H1 (cell line): ENCODE measurements around the gene NSUN2. TPM values are rescaled to one million over a fixed set of nuclear protein-coding genes. Genes with fewer than 3 reads are reported as not detected.

Source experiments
- CTCF ChIA-PET: fragments of 300-600 bp; sonication (Branson Sonifier 250); formaldehyde crosslinking; loops from one replicate; lab custom pipeline; 2021; ENCODE audit not compliant: partially characterized antibody; lab: Charles Lee
- POLR2A ChIA-PET: fragments of 300-600 bp; sonication (Branson Sonifier 250); formaldehyde crosslinking; loops from one replicate; lab custom pipeline; 2021; ENCODE audit warnings: inconsistent platforms; ENCODE audit not compliant: partially characterized antibody; lab: Charles Lee
- DNase-seq, 2 experiments: peaks; one replicate each; pipeline versions ENCODE4 v3.0.0 to v3.0.0-alpha.2; 2010 to 2022; ENCODE audit warnings: low spot score in 2 of 2, low read depth in 1 of 2, mixed read lengths in 1 of 2
- FAIRE-seq: peaks from 2 replicates; lab custom pipeline; 2011; peaks lifted over from hg19 to GRCh38; lab: Jason Lieb, UNC
- H2AFZ ChIP-seq: 2 replicates; pipeline ENCODE4 v1.8.1; 2012; ENCODE audit warnings: low read length, inconsistent platforms
- H2AK5ac ChIP-seq: 2 replicates; pipeline ENCODE4 v1.6.1; 2013; ENCODE audit warnings: low read depth, low read length
- H2BK120ac ChIP-seq: replicated peaks from 2 replicates; pipeline ENCODE3; 2013; ENCODE audit warnings: low read depth, low read length, inconsistent platforms
- H2BK12ac ChIP-seq: 2 replicates; pipeline ENCODE4 v1.6.1; 2013; ENCODE audit warnings: low read depth, low read length
- H2BK15ac ChIP-seq: 2 replicates; pipeline ENCODE4 v1.6.1; 2013; ENCODE audit warnings: low read length
- H2BK20ac ChIP-seq: 2 replicates; pipeline ENCODE4 v1.6.1; 2013; ENCODE audit warnings: low read length
- H2BK5ac ChIP-seq: 2 replicates; pipeline ENCODE4 v1.6.1; 2013; ENCODE audit warnings: low read depth, low read length
- H3K14ac ChIP-seq: 2 replicates; pipeline ENCODE4 v1.6.1; 2013; ENCODE audit warnings: inconsistent platforms; ENCODE audit not compliant: insufficient read length
- H3K18ac ChIP-seq: 2 replicates; pipeline ENCODE4 v1.6.1; 2013; ENCODE audit warnings: low read length; ENCODE audit errors: extremely low read depth
- H3K23ac ChIP-seq: 2 replicates; pipeline ENCODE4 v1.6.1; 2013; ENCODE audit warnings: inconsistent platforms; ENCODE audit not compliant: insufficient read length
- H3K23me2 ChIP-seq: 2 replicates; pipeline ENCODE4 v1.6.1; 2013; ENCODE audit warnings: low read depth, low read length
- H3K27ac ChIP-seq: 2 replicates; pipeline ENCODE4 v1.6.1; 2011; ENCODE audit warnings: low read depth, low read length, inconsistent platforms
- H3K27me3 ChIP-seq, 4 experiments: replicated peaks in 1 of 4; 1 replicate in 1 of 4; 2 replicates in 3 of 4; pipeline versions ENCODE4 v1.6.1 to v1.8.1; 2011 to 2013; ENCODE audit warnings: low read length in 3 of 4, mild to moderate bottlenecking in 3 of 4, inconsistent platforms in 2 of 4, mixed read lengths in 2 of 4, moderate library complexity in 1 of 4; ENCODE audit not compliant: control insufficient read depth in 3 of 4, insufficient read depth in 3 of 4; ENCODE audit errors: extremely low read depth in 1 of 4
- H3K36me3 ChIP-seq, 4 experiments: 2 replicates each; pipeline versions ENCODE4 v1.6.1 to v1.8.1; 2011 to 2013; ENCODE audit warnings: mild to moderate bottlenecking in 4 of 4, low read length in 3 of 4, moderate library complexity in 2 of 4, control low read depth in 1 of 4, inconsistent platforms in 1 of 4; ENCODE audit not compliant: insufficient read depth in 4 of 4, control insufficient read depth in 2 of 4
- H3K4ac ChIP-seq: replicated peaks from 2 replicates; pipeline ENCODE3; 2013; ENCODE audit warnings: low read length, low read depth, mixed read lengths, inconsistent platforms; ENCODE audit not compliant: insufficient read length
- H3K4me1 ChIP-seq, 4 experiments: replicated peaks in 1 of 4; 1 replicate in 1 of 4; 2 replicates in 3 of 4; pipeline versions ENCODE4 v1.6.1 to v1.8.1; 2011 to 2013; ENCODE audit warnings: low read length in 3 of 4, inconsistent platforms in 2 of 4, mixed read lengths in 1 of 4; ENCODE audit not compliant: insufficient read depth in 4 of 4, control insufficient read depth in 3 of 4
- H3K4me2 ChIP-seq, 2 experiments: 2 replicates each; pipeline versions ENCODE4 v1.6.1 to v1.8.1; 2011 to 2013; ENCODE audit warnings: low read depth in 2 of 2, low read length in 2 of 2, control low read depth in 1 of 2, inconsistent platforms in 1 of 2, mild to moderate bottlenecking in 1 of 2; ENCODE audit not compliant: insufficient read depth in 1 of 2
- H3K4me3 ChIP-seq, 4 experiments: fragments of 200-600, 300-600 bp in 1 of 4; sonication (generic), shearing (Covaris generic), sonication (Bioruptor Twin) in 1 of 4; 2 replicates each; pipeline versions ENCODE4 v1.5.1 to v1.8.1; 2011 to 2016; ENCODE audit warnings: low read length in 4 of 4, low read depth in 3 of 4, control low read depth in 2 of 4, inconsistent platforms in 2 of 4, mild to moderate bottlenecking in 2 of 4, mixed read lengths in 1 of 4, moderate library complexity in 1 of 4; ENCODE audit not compliant: insufficient read depth in 2 of 4; ENCODE audit errors: extremely low read depth in 1 of 4
- H3K56ac ChIP-seq: replicated peaks from 2 replicates; pipeline ENCODE3; 2013; ENCODE audit warnings: low read depth, mild to moderate bottlenecking, mixed read lengths, low read length, inconsistent platforms; ENCODE audit not compliant: insufficient read length
- H3K79me1 ChIP-seq: 2 replicates; pipeline ENCODE4 v1.6.1; 2013; ENCODE audit warnings: low read depth, low read length, control low read depth
- H3K79me2 ChIP-seq, 2 experiments: 2 replicates each; pipeline versions ENCODE4 v1.6.1 to v1.8.1; 2012 to 2013; ENCODE audit warnings: low read length in 2 of 2, mild to moderate bottlenecking in 2 of 2, inconsistent platforms in 1 of 2; ENCODE audit not compliant: insufficient read depth in 2 of 2, control insufficient read depth in 1 of 2
- H3K9ac ChIP-seq, 4 experiments: replicated peaks in 1 of 4; 1 replicate in 1 of 4; 2 replicates in 3 of 4; pipeline versions ENCODE4 v1.6.1 to v1.8.1; 2011 to 2013; ENCODE audit warnings: low read depth in 3 of 4, low read length in 3 of 4, control low read depth in 2 of 4, mild to moderate bottlenecking in 2 of 4, moderate library complexity in 2 of 4, inconsistent platforms in 1 of 4; ENCODE audit errors: extremely low read depth in 1 of 4
- H3K9me3 ChIP-seq, 2 experiments: 2 replicates each; pipeline versions ENCODE4 v1.6.1 to v1.8.1; 2012 to 2013; ENCODE audit warnings: mild to moderate bottlenecking in 2 of 2, moderate library complexity in 2 of 2, control low read depth in 1 of 2, inconsistent platforms in 1 of 2, low read depth in 1 of 2, low read length in 1 of 2, mixed read lengths in 1 of 2; ENCODE audit not compliant: insufficient read depth in 2 of 2
- H4K20me1 ChIP-seq, 2 experiments: replicated peaks in 1 of 2; 2 replicates each; pipeline versions ENCODE3 to v1.8.1; 2011 to 2013; ENCODE audit warnings: inconsistent platforms in 2 of 2, low read length in 2 of 2, mild to moderate bottlenecking in 1 of 2; ENCODE audit not compliant: insufficient read depth in 2 of 2, control insufficient read depth in 1 of 2
- H4K5ac ChIP-seq: 2 replicates; pipeline ENCODE4 v1.6.1; 2013; ENCODE audit warnings: low read length, low read depth, mixed read lengths, inconsistent platforms; ENCODE audit not compliant: insufficient read length
- H4K8ac ChIP-seq: 2 replicates; pipeline ENCODE4 v1.8.0; 2013; ENCODE audit warnings: mild to moderate bottlenecking, moderate library complexity, low read length, inconsistent platforms; ENCODE audit not compliant: insufficient read depth; ENCODE audit errors: extremely low read depth
- H4K91ac ChIP-seq: replicated peaks from 2 replicates; pipeline ENCODE3; 2013; ENCODE audit warnings: low read length, mixed read lengths, inconsistent platforms; ENCODE audit not compliant: insufficient read length
- ASH2L ChIP-seq: fragments of 200-600, 300-600 bp; sonication (generic); IDR thresholded peaks from one replicate; pipeline ENCODE4 v1.7.1; 2017; ENCODE audit warnings: low read length
- CHD1 ChIP-seq: IDR thresholded peaks from 2 replicates; pipeline ENCODE4 v1.6.1; 2012; ENCODE audit warnings: low read depth, low read length, improper control_type of control experiment
- CTBP2 ChIP-seq: IDR thresholded peaks from 2 replicates; pipeline ENCODE4 v1.7.0; 2011; ENCODE audit warnings: borderline replicate concordance, mild to moderate bottlenecking, moderate library complexity, mixed read lengths, low read length; ENCODE audit not compliant: insufficient read depth, insufficient read length
- FOSL1 ChIP-seq: IDR thresholded peaks from 2 replicates; pipeline ENCODE4 v1.6.1; 2011; ENCODE audit warnings: mild to moderate bottlenecking, low read depth, low read length, moderate library complexity; ENCODE audit not compliant: insufficient read depth
- KDM4A ChIP-seq: IDR thresholded peaks from one replicate; pipeline ENCODE4 v1.7.1; 2012; ENCODE audit warnings: low read depth, mild to moderate bottlenecking, moderate library complexity, low read length, inconsistent platforms; ENCODE audit not compliant: severe bottlenecking
- MAX ChIP-seq: IDR thresholded peaks from 2 replicates; pipeline ENCODE4 v1.6.1; 2012; ENCODE audit warnings: inconsistent platforms
- NANOG ChIP-seq: IDR thresholded peaks from 2 replicates; pipeline ENCODE4 v1.6.1; 2011; ENCODE audit warnings: low read length, low read depth, mild to moderate bottlenecking, inconsistent platforms; ENCODE audit not compliant: insufficient read depth, poor library complexity, severe bottlenecking
- NRF1 ChIP-seq: IDR thresholded peaks from 2 replicates; pipeline ENCODE4 v1.6.1; 2011; ENCODE audit warnings: mild to moderate bottlenecking, low read depth, low read length, improper control_type of control experiment
- POLR2A ChIP-seq, 2 experiments: IDR thresholded peaks; 1 replicate in 1 of 2; 2 replicates in 1 of 2; pipeline ENCODE4 v1.6.1; 2011; ENCODE audit warnings: low read depth in 2 of 2, low read length in 2 of 2, mild to moderate bottlenecking in 2 of 2; ENCODE audit errors: control extremely low read depth in 1 of 2
- POLR2AphosphoS5 ChIP-seq: IDR thresholded peaks from 2 replicates; pipeline ENCODE4 v1.6.1; 2011; ENCODE audit warnings: low read depth, low read length
- RXRA ChIP-seq: IDR thresholded peaks from 2 replicates; pipeline ENCODE4 v1.6.1; 2011; ENCODE audit warnings: low read depth, mild to moderate bottlenecking, low read length, moderate library complexity; ENCODE audit not compliant: insufficient read depth
- SP1 ChIP-seq: IDR thresholded peaks from 2 replicates; pipeline ENCODE4 v1.6.1; 2011; ENCODE audit warnings: low read depth, low read length
- SRF ChIP-seq: IDR thresholded peaks from 2 replicates; pipeline ENCODE4 v1.6.1; 2011; ENCODE audit warnings: mild to moderate bottlenecking, low read depth, low read length, moderate library complexity
- ZNF274 ChIP-seq: IDR thresholded peaks from 2 replicates; pipeline ENCODE4 v1.7.0; 2012; ENCODE audit warnings: low read length, borderline replicate concordance; ENCODE audit errors: extremely low read depth
- WGBS, 2 experiments: shearing (Covaris generic) in 1 of 2; methylation state at CpG; one replicate each; pipeline versions ENCODE4 v1.1.6 to v1.1.7; 2013 to 2015; ENCODE audit warnings: low lambda C conversion rate in 2 of 2, mixed read lengths in 2 of 2, inconsistent platforms in 1 of 2, low coverage in 1 of 2, missing lambda C conversion rate in 1 of 2; ENCODE audit not compliant: insufficient replicate concordance in 2 of 2, insufficient coverage in 1 of 2, insufficient read length in 1 of 2; ENCODE audit errors: extremely low coverage in 1 of 2, missing lambda C conversion rate in 1 of 2; 5-methylcytosine and 5-hydroxymethylcytosine counted together
- polyA plus RNA-seq, 7 experiments: library from polyadenylated mRNA; depleted of rRNA in 3 of 7; stranded (reverse) in 5 of 7; unstranded in 2 of 7; fragments of >200 nt in 5 of 7; fragments of 200-250 nt in 2 of 7; gene quantifications; 1 replicate in 5 of 7; 2 replicates in 1 of 7; 4 replicates in 1 of 7; pipeline versions ENCODE4 v1.2.1 to v1.2.3, GENCODE V29; 2011 to 2013; ENCODE audit warnings: missing spikeins in 2 of 7, mixed read lengths in 2 of 7
- total RNA-seq: library from RNA; stranded (reverse); fragmentation: NEBNext Ultra II Directional; extraction: Animal tissue kit (Norgen Biotek cat#: 25700); gene quantifications from 2 replicates; pipeline ENCODE4 v1.2.1, GENCODE V29; 2021

Gene NSUN2
- total and polyA plus RNA-seq, 2 of the 8 experiments (the other 6 are each of a cell fraction or from before 2014, with no cell fraction given), result 47.3 to 94.7 TPM

- FAIRE-seq, result no peak
- Histone ChIP-seq H2AFZ (no peak overlapping the region), H4K20me1 (peaks cover 0 to 16% of the 10 kb centered on the region in 2 experiments)
- TF ChIP-seq CTBP2 (no peak), ZNF274 (no peak), FOSL1 (no peak), SP1 (no peak), NRF1 (no peak), POLR2AphosphoS5 (no peak), NANOG (no peak), KDM4A (no peak), RXRA (no peak), POLR2A (IDR thresholded peaks at IDR 0.05; ENCODE audit: control extremely low read depth in 1 of 2, low read depth in 2 of 2, low read length in 2 of 2) (no peak), ASH2L (no peak), SRF (no peak), CHD1 (no peak), MAX (no peak)
Measured at GRCh38 chr5:6636293-6636692, 3.4 kb upstream of the NSUN2 start.

More at GRCh38 chr5:6636293-6636692, 3.4 kb upstream of the NSUN2 start:
- no peaks in the 10 kb centered on the region for H3K9me3 ChIP-seq
- H3K18ac ChIP-seq, result no peak overlapping the region
- no peak overlapping the region for H3K4me2 ChIP-seq
- no peak overlapping the region for H4K5ac ChIP-seq
- no peak overlapping the region for H2BK15ac ChIP-seq
- no peak for DNase-seq
- no peak overlapping the region for H2BK12ac ChIP-seq
- CTCF ChIA-PET, result interaction anchor here (0.7 to 2.6 kb wide), 4 partner anchors 12 to 109 kb away, joined by 3 to 16 read pairs (median 4); no protein-coding TSS in a partner anchor
- H3K4me3 ChIP-seq, result no peak overlapping the region
- no peak overlapping the region for H3K4ac ChIP-seq
- H2BK20ac ChIP-seq, result no peak overlapping the region
- H3K27me3 ChIP-seq, result no peaks in the 10 kb centered on the region
- H3K56ac ChIP-seq, result no peak overlapping the region
- H3K79me2 ChIP-seq, result peaks cover 13 to 53% of the 10 kb centered on the region in 2 experiments
- no peak overlapping the region for H4K8ac ChIP-seq
- peaks cover 2% of the 10 kb centered on the region; the same call in 1 of the 2 replicates for H3K23me2 ChIP-seq
- H3K14ac ChIP-seq, result no peak overlapping the region
- WGBS, 2 experiments, result 58% methylated on average over 5 of the region's 5 CpGs; no CpG with 5 or more reads in 1 of the 2 experiments
- no peak overlapping the region for H3K9ac ChIP-seq
- peaks cover 0 to 2% (median under 1%) of the 10 kb centered on the region in 4 experiments; a peak in 4 of 7 replicates for H3K4me1 ChIP-seq
- POLR2A ChIA-PET, result interaction anchor here (0.5 to 4.3 kb wide), 3 partner anchors 70 to 445 kb away, joined by 3 to 29 read pairs (median 3); partner anchors contain the start of gene TENT4A
- H2BK120ac ChIP-seq, result no peak overlapping the region
- H2BK5ac ChIP-seq, result no peak overlapping the region
- peaks cover 9% of the 10 kb centered on the region; the same call in 1 of the 2 replicates for H3K79me1 ChIP-seq
- H3K23ac ChIP-seq, result no peak overlapping the region
- H4K91ac ChIP-seq, result no peak overlapping the region
- peaks cover 0 to 3% (median 1%) of the 10 kb centered on the region in 4 experiments; a peak in 3 of 8 replicates for H3K36me3 ChIP-seq
- no peak overlapping the region for H2AK5ac ChIP-seq
- H3K27ac ChIP-seq, result no peak overlapping the region
